Epithelial cell of prostate (primary cell): ENCODE results near the gene NCKAP1.
"Not testable (repeated sequence)": the region's sequence is repeated elsewhere in the genome, so short reads cannot be mapped to it uniquely, and the experiment has no call there.

Experiments used
- DNase-seq: peaks from one replicate; pipeline ENCODE4 v3.0.0-alpha.2; 2011; ENCODE audit warnings: low read depth, low spot score
- H3K27ac ChIP-seq: fragments of 450-650 bp; 2 replicates; pipeline ENCODE4 v1.5.1; 2017; ENCODE audit warnings: mild to moderate bottlenecking

NCKAP1 gene

GRCh38 chr2:182890305-182890704 is 148.0 kb downstream of the NCKAP1 start:
- no peak overlapping the region for H3K27ac ChIP-seq
- no peak for DNase-seq

- DNase-seq = no peak
- H3K27ac ChIP-seq = no peak overlapping the region
These were observed 150.4 kb downstream of the NCKAP1 start for GRCh38 chr2:182887753-182888415.

- no peak for DNase-seq
These were observed 151.2 kb downstream of the NCKAP1 start for GRCh38 chr2:182887093-182887492.

GRCh38 chr2:182885771-182886170 is 152.5 kb downstream of the NCKAP1 start:
- H3K27ac ChIP-seq = no peak overlapping the region
- no peak for DNase-seq

More at GRCh38 chr2:182887093-182887492, 151.2 kb downstream of the NCKAP1 start:
- no peak overlapping the region for H3K27ac ChIP-seq

GRCh38 chr2:182883451-182883850 is 154.8 kb downstream of the NCKAP1 start:
- no peak for DNase-seq

GRCh38 chr2:182880100-182880499 is 158.2 kb downstream of the NCKAP1 start:
- not testable (repeated sequence) for H3K27ac ChIP-seq, DNase-seq

More at GRCh38 chr2:182883451-182883850, 154.8 kb downstream of the NCKAP1 start:
- H3K27ac ChIP-seq = no peak overlapping the region

- not testable (repeated sequence) for DNase-seq, H3K27ac ChIP-seq
These were observed 161.6 kb downstream of the NCKAP1 start for GRCh38 chr2:182876653-182877052.

- no peak overlapping the region for H3K27ac ChIP-seq
- no peak for DNase-seq
These were observed 168.0 kb downstream of the NCKAP1 start for GRCh38 chr2:182870227-182870626.

- no peak overlapping the region for H3K27ac ChIP-seq
- no peak for DNase-seq
These were observed 170.0 kb downstream of the NCKAP1 start for GRCh38 chr2:182868054-182868796.

- DNase-seq = no peak
- no peak overlapping the region for H3K27ac ChIP-seq
These were observed 170.7 kb downstream of the NCKAP1 start for GRCh38 chr2:182867426-182868053.

- DNase-seq = no peak
- no peak within 1 kb of the TSS for H3K27ac ChIP-seq
These were observed 171.5 kb downstream of the NCKAP1 start, which contains the start of gene FRZB for GRCh38 chr2:182866461-182867406. TSS of gene FRZB (minus strand) at chr2:182866637. CDS start at chr2:182866552, 85 bp downstream.

- no peak for DNase-seq
- no peak overlapping the region for H3K27ac ChIP-seq
These were observed 172.2 kb downstream of the NCKAP1 start for GRCh38 chr2:182866095-182866460.

GRCh38 chr2:182864949-182865570 is 173.2 kb downstream of the NCKAP1 start:
- no peak overlapping the region for H3K27ac ChIP-seq
- DNase-seq = no peak

GRCh38 chr2:182863642-182864041 is 174.6 kb downstream of the NCKAP1 start:
- DNase-seq = no peak
- H3K27ac ChIP-seq = no peak overlapping the region

GRCh38 chr2:182862091-182862490 is 176.2 kb downstream of the NCKAP1 start:
- no peak for DNase-seq
- H3K27ac ChIP-seq = no peak overlapping the region

- no peak for DNase-seq
- no peak overlapping the region for H3K27ac ChIP-seq
These were observed 177.4 kb downstream of the NCKAP1 start for GRCh38 chr2:182860858-182861257.
